Adipose tissue (tissue), 3 donors: Measurements from ENCODE around the gene PTH1R. TPM values are rescaled to one million over a fixed set of nuclear protein-coding genes. Genes with fewer than 3 reads are reported as not detected.

Experiments
- H3K27ac ChIP-seq: one replicate; pipeline ENCODE4 v1.5.1; 2013; ENCODE audit warnings: low read depth, low read length
- WGBS, 3 donors: extraction: QIAGEN DNeasy Blood & Tissue Kit; methylation state at CpG; one replicate each; pipeline ENCODE4 v1.1.7; 2013; 5-methylcytosine and 5-hydroxymethylcytosine counted together
- polyA plus RNA-seq, 3 donors: library from polyadenylated mRNA; stranded (reverse); fragments of 200-250 nt; gene quantifications; one replicate each; pipeline ENCODE4 v1.2.3, GENCODE V29; 2013
- donor health status: healthy with polysubstance abuse.
- donor health status: Bipolar disorder and iron deficiency.
- donor health status: healthy.

PTH1R gene
- polyA plus RNA-seq, 3 donors, result 6.1 to 62.9 (median 44.7) TPM

DNA sequence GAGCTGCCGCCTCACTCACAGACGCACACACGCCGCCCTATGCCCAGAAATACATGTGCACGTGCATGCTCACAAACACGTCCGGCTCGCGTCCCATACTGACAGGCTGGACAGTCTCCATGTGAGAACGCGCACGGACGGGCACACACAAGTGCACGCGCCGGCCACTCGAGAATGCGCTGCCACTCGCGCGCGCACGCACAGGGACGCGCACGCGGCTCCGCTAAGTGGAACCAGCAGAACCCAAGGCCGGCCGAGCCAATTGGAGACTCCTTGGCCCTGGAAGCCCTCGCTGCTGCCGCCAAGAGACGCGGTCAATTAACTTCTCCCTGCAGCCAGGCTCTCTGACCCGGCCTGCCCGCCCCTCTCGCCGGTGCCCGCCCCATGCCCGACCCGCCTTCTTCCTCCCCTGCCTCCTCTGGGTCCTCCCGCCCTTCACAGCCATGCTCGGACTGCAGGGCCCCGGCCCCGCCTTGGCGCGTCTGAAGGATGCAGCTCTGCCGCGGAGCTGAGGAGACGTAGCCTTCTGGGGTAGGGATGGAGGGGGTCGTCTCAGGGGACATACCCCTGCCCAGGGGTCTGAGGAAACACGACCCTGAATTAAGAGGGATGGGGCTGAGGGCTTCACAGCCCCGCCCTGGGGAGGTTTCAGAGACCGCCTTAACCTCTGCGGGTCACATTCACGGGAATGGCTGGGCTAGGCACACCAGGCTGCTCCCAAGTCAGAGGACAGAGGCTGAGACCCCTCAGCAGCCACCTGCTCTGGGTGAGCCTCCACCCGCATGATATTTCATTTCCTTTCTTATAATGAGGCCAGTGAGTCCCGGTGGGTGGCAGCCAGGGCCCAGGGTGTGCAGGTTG lies 15.0 kb downstream of the PTH1R start:
- 5 to 9% (median 8%) methylated on average over 49 to 58 of the region's 58 CpGs for WGBS, 3 donors
- H3K27ac ChIP-seq, result no peak overlapping the region

DNA sequence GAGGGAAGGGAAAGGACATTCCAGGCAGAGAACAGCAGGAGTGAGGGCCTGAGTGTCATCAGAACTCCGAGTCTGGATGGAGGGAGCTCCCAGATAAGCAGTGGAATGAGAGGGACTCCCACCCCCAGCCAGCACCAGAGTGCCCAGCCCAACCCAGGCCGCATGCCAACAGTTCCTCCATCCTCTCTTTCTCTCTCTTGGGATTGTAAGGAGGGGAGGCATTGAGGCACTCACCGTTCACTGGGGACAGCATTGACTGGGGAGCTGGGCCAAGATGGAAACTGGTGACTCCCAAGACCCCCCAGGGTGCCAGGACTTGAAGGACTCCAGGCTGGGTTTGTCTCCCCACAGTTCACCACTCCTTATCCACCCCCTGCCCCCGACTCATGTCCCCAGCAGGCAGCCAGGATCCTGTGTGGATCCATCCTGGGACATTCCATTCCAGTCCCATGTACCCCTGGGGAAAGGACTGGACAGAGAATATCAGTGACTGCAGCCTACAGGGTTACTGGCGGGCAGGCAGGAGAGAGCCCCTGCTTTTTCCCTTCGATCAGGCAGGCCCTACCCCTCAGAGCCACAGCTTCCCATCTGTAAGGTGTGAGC lies 15.7 kb downstream of the PTH1R start:
- no peak overlapping the region for H3K27ac ChIP-seq
- 68 to 70% (median 69%) methylated on average over 5 to 6 of the region's 6 CpGs for WGBS, 3 donors

DNA sequence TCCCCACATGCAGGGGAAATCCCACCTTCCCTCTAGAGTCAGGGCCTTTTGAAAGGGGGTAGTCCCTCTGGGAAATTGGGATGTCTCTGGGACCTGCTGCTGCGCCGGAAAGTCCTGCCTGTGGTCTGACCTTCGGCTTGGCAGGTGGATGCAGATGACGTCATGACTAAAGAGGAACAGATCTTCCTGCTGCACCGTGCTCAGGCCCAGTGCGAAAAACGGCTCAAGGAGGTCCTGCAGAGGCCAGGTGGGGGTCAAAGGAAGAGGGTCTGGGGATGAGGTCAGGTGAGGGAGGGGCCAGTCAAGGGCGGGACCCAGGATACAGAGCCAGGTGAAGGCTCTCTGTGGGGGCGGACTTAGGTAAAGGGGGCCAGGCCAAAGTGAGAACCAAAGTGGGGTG lies 16.2 kb downstream of the PTH1R start:
- no peak overlapping the region for H3K27ac ChIP-seq
- 55 to 81% (median 58%) methylated on average over 9 of the region's 9 CpGs for WGBS, 3 donors

DNA sequence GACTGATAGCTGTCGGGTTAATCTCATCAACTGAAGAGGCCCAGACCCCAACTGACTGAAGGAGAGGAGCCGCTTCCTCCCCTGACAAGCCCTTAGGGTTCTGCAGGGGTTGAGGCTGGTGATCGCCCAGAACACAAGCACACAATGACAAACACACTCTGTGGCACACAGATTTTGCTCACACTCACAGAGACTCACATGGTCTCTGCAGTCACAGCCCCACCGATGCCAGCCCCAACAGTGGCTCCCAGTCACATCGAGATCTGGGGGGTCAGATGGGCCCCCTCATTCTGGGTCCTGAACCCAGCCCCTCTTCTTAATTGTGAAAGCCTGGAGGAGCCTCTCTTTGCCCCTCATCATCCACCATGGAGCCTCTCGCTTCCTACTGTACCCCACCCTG lies 16.7 kb downstream of the PTH1R start:
- no peak overlapping the region for H3K27ac ChIP-seq
- 88 to 96% (median 95%) methylated on average over 6 of the region's 6 CpGs for WGBS, 3 donors

DNA sequence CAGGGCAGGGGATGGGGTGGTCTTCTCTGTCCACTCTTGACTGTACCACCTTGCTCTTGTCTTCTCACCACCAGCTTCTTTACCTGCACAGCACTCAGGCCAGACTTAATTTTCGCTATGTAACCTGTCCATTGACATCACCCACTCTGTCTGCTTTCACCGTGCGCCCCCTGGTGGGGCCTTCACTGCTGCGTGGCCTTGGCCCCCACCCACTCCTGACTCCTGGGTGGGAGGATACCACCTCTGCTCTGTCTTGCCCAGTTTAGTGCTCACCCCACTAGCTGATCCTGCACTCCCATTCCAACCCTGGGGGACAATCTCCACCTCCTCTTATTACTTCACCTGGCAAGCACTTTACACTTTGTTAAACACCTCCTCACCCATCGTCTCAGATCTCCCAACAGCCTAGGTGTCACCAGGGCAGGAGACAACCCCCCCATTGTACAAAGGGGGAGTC lies 17.7 kb downstream of the PTH1R start:
- WGBS, 3 donors, result 19 to 23% (median 20%) methylated on average over 5 of the region's 5 CpGs
- no peak overlapping the region for H3K27ac ChIP-seq

DNA sequence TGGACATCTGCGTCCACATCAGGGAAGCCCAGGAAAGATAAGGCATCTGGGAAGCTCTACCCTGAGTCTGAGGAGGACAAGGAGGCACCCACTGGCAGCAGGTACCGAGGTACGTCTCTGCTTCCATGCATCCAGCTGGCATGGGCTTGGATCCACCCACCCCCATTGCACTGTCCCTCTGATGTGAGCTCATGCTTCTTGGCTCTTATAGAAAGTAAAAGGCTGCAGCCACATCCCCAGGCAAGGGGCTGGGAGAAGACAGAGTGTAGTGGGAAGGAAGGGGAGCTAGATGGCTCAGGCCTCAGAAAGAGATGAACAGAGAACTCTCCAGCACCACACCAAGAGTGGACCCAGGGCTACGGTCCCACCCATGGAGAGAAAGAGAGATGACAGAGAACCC lies 18.2 kb downstream of the PTH1R start:
- H3K27ac ChIP-seq, result no peak overlapping the region

DNA sequence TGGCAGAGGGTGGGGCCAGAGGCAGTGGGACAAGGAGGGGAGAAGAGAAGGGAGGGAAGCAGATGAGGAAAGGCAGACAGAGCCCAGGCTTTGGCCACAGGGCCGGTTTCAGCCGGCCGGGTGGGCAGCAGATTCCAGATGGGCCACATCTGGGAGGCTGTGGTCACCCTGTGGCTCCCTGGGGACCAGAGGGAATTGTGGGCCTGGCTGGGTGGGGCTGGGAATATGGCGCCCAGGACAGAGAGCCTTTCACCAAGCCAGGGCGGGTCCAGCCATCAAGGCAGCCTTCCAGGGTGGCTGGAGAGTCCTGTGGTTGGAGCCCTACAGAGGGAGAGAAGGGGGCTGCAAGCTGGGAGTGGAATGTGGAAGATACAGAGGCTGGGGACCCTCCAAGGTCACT lies 18.9 kb downstream of the PTH1R start:
- H3K27ac ChIP-seq, result no peak overlapping the region
- 53 to 72% (median 70%) methylated on average over 5 of the region's 5 CpGs for WGBS, 3 donors

More for the DNA sequence above, 18.2 kb downstream of the PTH1R start:
- WGBS, 3 donors, result 73 to 85% (median 80%) methylated on average over 4 of the region's 4 CpGs

DNA sequence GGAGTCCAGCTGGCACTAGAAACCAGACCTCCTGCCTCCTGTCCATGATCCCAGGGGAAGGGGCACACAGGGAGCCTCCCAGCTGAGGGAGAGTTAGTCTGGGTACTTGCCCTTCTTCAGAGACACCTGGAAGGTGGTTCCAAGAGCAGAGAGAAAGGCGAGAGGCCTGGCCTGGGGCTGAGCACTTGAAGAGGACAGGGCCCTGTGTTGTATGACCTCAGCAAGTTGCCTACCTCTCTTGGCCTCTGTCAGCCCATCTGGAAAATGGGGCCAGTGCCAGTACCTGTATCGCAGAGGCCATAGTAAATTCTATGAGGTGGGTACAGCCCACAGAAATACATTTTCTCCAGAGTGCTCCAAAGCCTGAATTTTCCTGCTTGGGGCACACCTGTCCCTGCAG lies 19.5 kb downstream of the PTH1R start:
- no peak overlapping the region for H3K27ac ChIP-seq
- WGBS, 3 donors, result 97 to 98% (median 97%) methylated on average over 2 of the region's 2 CpGs

DNA sequence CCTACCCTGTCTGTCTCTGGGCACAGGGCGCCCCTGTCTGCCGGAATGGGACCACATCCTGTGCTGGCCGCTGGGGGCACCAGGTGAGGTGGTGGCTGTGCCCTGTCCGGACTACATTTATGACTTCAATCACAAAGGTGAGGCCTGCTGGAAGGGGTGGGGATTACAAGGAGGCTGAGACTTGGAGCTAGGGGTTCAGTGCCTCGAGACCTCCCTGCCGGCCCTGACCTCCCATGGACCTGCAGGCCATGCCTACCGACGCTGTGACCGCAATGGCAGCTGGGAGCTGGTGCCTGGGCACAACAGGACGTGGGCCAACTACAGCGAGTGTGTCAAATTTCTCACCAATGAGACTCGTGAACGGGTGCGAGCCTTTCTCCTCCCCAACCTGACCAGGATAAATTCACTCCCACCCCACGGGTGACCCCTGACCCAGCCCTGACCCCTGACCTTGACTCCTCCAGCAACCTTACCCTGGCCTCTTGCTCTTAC lies 20.4 kb downstream of the PTH1R start:
- 60 to 79% (median 76%) methylated on average over 15 of the region's 15 CpGs for WGBS, 3 donors

DNA sequence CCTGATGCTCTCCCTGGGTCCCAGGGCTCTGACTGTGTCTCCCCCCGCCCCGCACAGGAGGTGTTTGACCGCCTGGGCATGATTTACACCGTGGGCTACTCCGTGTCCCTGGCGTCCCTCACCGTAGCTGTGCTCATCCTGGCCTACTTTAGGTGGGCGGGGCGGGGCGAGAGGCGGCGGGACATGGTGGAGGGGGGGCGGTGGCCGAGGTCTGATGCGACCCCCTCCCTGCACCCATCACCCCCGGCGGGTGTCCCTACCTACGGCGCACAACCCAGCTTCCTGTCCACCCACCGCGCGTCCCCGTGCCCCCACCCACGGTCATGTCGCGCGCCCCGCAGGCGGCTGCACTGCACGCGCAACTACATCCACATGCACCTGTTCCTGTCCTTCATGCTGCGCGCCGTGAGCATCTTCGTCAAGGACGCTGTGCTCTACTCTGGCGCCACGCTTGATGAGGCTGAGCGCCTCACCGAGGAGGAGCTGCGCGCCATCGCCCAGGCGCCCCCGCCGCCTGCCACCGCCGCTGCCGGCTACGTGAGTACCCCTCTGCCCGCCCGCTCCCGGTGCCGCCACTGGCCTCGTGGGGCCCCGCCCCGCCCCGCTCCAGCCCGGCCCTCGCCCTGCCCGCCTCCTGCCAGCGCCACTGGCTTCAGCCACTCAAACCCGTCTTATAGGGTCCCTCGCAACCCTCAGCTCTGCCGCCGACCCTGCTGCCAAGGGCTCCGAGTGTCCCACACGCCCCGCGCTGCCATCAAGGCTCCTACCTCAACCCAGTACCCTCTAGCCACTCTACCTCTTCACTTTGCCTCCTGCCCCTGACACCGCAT lies 21.0 kb downstream of the PTH1R start:
- WGBS, 3 donors, result 14 to 28% (median 27%) methylated on average over 58 to 71 of the region's 71 CpGs
- H3K27ac ChIP-seq, result no peak overlapping the region

More for the DNA sequence above, 20.4 kb downstream of the PTH1R start:
- H3K27ac ChIP-seq, result no peak overlapping the region

DNA sequence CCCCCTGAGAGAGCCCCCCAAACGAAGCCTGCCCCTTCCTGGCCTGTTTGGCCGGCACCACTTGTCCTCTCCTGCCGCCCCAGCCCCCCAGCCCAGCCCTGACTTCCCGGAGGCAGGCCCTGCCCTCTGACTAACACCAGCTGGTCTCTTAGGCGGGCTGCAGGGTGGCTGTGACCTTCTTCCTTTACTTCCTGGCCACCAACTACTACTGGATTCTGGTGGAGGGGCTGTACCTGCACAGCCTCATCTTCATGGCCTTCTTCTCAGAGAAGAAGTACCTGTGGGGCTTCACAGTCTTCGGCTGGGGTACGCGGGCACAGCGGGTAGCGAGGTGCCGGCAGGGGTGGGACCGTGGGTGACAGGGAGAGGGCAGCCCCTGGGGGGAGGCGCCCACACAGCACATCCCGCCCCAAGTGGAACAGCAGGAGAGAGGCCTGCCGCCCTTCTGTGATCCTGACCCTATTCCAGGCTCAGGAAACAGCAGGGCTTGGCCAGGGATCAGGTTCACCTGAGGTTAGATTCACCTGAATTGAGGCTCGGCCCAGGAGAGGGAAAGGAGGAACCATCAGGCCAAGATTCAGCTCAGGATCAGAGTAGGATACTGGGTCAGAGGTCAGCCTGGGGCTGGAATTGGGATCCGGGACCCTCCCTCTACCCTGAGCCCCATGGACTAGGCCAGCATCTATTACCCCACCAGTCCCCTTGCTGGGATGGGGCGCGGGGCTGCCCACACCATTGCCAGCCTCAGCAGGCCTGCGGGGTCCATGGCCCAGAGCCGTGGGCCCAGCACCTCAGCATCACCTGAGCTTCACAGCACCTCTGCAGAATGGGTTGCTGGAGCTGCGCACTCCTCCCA lies 21.9 kb downstream of the PTH1R start:
- H3K27ac ChIP-seq, result no peak overlapping the region
- WGBS, 3 donors, result 82 to 87% (median 86%) methylated on average over 22 of the region's 22 CpGs

DNA sequence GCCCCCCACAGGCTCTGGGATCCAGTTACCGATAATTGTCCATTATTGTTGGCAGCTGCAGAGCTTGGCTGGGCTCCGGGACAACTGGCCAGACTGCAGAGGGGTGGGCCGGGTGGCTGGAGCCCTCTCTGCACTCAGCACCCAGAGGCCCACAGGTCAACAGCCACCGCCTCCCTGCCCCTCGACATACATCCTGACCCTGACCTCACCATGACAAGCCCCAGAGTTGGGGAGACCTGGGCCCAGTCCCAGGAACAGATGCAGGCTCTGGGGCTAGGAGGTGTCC lies 22.4 kb downstream of the PTH1R start:
- H3K27ac ChIP-seq, result no peak overlapping the region
- 56 to 91% (median 69%) methylated on average over 5 of the region's 5 CpGs for WGBS, 3 donors

DNA sequence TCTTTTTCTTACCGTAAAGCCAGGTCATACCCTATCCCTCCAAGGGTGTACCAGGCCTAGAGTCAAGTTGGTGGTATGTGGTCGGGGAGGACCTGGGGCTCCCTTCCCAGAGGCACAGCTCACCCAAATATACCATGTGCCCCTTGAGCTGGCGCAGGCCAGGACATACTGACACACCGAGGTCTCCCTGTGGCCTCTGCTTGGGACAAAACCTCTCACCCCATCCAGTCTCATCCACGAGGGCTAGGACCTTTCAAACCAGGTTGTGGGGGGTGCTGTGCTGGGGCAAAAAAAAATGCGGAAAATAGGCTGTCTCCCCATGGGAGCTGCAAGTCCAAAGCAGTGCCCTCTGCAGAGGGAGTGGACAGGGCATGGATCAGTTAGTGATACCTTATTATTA lies 22.8 kb downstream of the PTH1R start:
- WGBS, 3 donors, result 88 to 92% (median 90%) methylated on average over 6 of the region's 6 CpGs
- H3K27ac ChIP-seq, result no peak overlapping the region

DNA sequence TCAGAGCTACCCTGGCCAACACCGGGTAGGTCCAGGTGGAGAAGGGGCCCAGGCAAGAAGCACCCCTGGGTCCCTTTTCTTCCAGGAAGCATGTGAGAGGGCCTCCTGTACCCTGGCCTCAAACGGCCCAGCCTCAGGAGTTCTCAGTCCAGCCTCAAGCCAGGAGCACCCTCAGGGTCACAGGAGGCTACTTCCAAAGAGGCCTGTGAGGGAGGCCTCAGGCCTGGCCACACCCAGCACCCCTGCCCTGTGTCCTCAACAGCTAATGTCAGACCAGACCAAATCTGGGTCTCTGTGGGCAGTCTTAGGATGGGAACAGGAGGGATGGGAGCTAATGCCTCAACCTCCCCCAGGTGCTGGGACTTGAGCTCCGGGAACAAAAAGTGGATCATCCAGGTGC lies 23.5 kb downstream of the PTH1R start:
- WGBS, 3 donors, result 79 to 92% (median 88%) methylated on average over 3 of the region's 3 CpGs
- H3K27ac ChIP-seq, result no peak overlapping the region

DNA sequence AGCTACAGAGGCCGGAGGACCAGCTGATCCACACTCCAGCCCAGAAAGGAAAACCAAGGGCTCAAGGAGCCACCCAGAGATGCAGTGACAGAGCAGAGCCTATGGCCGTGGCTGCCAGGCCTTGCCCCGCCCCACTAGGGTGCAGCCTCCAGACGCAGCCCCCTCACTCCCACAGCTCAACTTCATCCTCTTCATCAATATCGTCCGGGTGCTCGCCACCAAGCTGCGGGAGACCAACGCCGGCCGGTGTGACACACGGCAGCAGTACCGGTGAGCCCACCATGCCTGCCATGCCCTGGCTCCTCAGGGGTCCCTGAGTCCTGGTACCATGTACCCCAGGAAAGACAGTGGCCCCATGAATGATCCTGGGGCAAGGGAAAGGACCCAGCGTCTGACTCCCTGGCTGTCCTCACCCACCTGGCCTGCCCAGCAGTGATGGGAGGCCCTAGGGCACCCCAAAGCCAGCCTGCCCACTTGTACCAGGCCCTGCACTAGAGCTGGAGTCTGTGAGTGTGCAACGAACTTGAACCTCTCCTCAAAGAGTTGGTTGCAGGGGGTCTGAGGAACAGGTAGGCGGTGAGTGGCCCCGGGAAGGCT lies 24.2 kb downstream of the PTH1R start:
- 92 to 97% (median 95%) methylated on average over 17 of the region's 17 CpGs for WGBS, 3 donors
- no peak overlapping the region for H3K27ac ChIP-seq

DNA sequence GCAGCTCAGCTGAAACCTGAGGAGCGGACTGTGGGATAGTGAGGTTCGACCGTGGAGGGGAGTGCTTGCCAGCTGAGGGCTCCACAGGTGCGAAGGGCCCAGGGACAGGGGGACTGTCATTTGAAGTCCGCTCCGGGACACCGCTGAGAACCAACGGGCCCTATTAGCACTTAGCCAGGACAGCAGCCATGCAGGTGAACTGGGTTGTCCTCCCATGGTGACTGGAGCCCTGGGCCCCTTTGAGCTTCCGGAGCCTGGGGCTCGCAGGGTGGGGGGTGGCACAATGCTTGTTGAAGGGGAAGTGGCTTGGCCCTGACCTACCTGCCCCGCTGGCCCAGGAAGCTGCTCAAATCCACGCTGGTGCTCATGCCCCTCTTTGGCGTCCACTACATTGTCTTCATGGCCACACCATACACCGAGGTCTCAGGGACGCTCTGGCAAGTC lies 24.7 kb downstream of the PTH1R start:
- no peak overlapping the region for H3K27ac ChIP-seq
- WGBS, 3 donors, result 89 to 92% (median 90%) methylated on average over 15 of the region's 15 CpGs

DNA sequence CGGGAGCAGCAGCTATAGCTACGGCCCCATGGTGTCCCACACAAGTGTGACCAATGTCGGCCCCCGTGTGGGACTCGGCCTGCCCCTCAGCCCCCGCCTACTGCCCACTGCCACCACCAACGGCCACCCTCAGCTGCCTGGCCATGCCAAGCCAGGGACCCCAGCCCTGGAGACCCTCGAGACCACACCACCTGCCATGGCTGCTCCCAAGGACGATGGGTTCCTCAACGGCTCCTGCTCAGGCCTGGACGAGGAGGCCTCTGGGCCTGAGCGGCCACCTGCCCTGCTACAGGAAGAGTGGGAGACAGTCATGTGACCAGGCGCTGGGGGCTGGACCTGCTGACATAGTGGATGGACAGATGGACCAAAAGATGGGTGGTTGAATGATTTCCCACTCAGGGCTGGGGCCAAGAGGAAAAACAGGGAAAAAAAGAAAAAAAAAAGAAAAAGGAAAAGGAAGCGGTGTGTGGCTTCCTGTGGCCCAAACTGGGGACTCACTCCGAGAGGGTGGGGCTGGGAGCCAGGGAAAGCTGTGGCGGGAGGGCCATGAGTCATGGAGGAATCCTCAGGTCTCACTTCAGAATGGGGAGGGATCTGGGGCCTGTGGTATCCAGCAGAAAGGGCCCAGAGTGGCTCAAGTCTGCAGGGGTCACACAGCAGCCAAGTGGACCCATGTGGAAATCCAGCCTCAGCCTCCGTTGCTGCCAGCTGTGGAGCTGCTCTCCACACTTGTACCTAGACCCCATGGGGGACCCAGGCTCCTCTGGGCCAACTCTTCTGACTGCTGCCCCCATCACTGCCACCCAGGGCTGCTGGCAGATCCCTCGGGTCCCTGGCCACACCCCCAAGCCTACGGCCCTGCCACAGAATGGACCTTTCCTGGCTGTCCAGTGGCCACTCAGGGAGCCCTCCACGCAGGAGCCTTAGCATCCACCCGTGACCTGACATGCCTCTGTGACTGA lies 26.1 kb downstream of the PTH1R start:
- no peak overlapping the region for H3K27ac ChIP-seq
- WGBS, 3 donors, result 72 to 79% (median 72%) methylated on average over 21 of the region's 21 CpGs
